GM18907 (cell line): ENCODE data around the gene OR2T8.

ENCODE experiments used
- ATAC-seq: cut with Tn5 transposase; IDR thresholded peaks from one replicate; pipeline ENCODE4 v1.9.1; 2021; ENCODE audit warnings: mild to moderate bottlenecking, moderate library complexity; ENCODE audit not compliant: unreplicated experiment

The OR2T8 gene

GRCh38 chr1:247919952-247920351 lies at the start of gene OR2T8:
Gene OR2T8, plus strand, starts transcription at chr1:247920252. Its CDS starts 766 bp downstream, at chr1:247921018.
- ATAC-seq = no peak

GRCh38 chr1:247883346-247883745 lies 36.7 kb upstream of the OR2T8 start:
- ATAC-seq = no peak

- no peak for ATAC-seq
These were observed 35.1 kb upstream of the OR2T8 start for GRCh38 chr1:247884797-247885413.

- no peak for ATAC-seq
These were observed 24.9 kb upstream of the OR2T8 start, which contains the start of gene OR2W3 for GRCh38 chr1:247895163-247895637. Gene OR2W3, plus strand, starts transcription at chr1:247895587. Its CDS starts 0 bp downstream, at chr1:247895587.

GRCh38 chr1:247895976-247896375 lies 24.1 kb upstream of the OR2T8 start:
- ATAC-seq = no peak

- ATAC-seq = no peak
These were observed 15.9 kb upstream of the OR2T8 start for GRCh38 chr1:247904122-247904521.

GRCh38 chr1:247905181-247905580 lies 14.9 kb upstream of the OR2T8 start:
- ATAC-seq = no peak

- ATAC-seq = no peak
These were observed 14.0 kb upstream of the OR2T8 start for GRCh38 chr1:247905910-247906503.

GRCh38 chr1:247906504-247907047 lies 13.5 kb upstream of the OR2T8 start:
- no peak for ATAC-seq

GRCh38 chr1:247908766-247909165 lies 11.3 kb upstream of the OR2T8 start:
- no peak for ATAC-seq

- ATAC-seq = no peak
These were observed 6.3 kb upstream of the OR2T8 start for GRCh38 chr1:247913786-247914185.

GRCh38 chr1:247914941-247915662 lies 5.0 kb upstream of the OR2T8 start:
- no peak for ATAC-seq

- no peak for ATAC-seq
These were observed 3.9 kb downstream of the OR2T8 start for GRCh38 chr1:247923941-247924340.

- ATAC-seq = no peak
These were observed 4.8 kb downstream of the OR2T8 start, which contains the start of gene OR2AJ1 for GRCh38 chr1:247924868-247925267. Gene OR2AJ1, plus strand, starts transcription at chr1:247924889. Its CDS starts 8,880 bp downstream, at chr1:247933769.

- no peak for ATAC-seq
These were observed 13.9 kb downstream of the OR2T8 start for GRCh38 chr1:247933989-247934388.

- ATAC-seq = no peak
These were observed 15.7 kb downstream of the OR2T8 start for GRCh38 chr1:247935781-247936180.

GRCh38 chr1:247936415-247936814 lies 16.4 kb downstream of the OR2T8 start:
- no peak for ATAC-seq

- peak; percentile 100 for ATAC-seq
These were observed 17.1 kb downstream of the OR2T8 start for GRCh38 chr1:247936965-247937734.

- no peak for ATAC-seq
These were observed 22.6 kb downstream of the OR2T8 start for GRCh38 chr1:247942624-247943023.

- ATAC-seq = no peak
These were observed 28.5 kb downstream of the OR2T8 start, which contains the start of gene OR2L8 for GRCh38 chr1:247948558-247948957. Gene OR2L8, plus strand, starts transcription at chr1:247948858. Its CDS starts 0 bp downstream, at chr1:247948858.

GRCh38 chr1:247953408-247953807 lies 33.4 kb downstream of the OR2T8 start:
- no peak for ATAC-seq
